MM.1S (cell line): ENCODE results near the gene HCRTR2.

Experiments used
- DNase-seq: peaks from one replicate; pipeline ENCODE4 v3.0.0-alpha.2; 2015
- H2AFZ ChIP-seq: fragments of 300-600 bp; sonication (generic); 2 replicates; pipeline ENCODE4 v1.6.0; 2016; ENCODE audit warnings: antibody characterized with exemption, low read length
- H3F3A ChIP-seq: fragments of 300-600 bp; sonication (generic); 2 replicates; pipeline ENCODE4 v1.6.1; 2016; ENCODE audit warnings: mild to moderate bottlenecking, antibody characterized with exemption, low read length, moderate library complexity, mixed read lengths; ENCODE audit not compliant: insufficient read depth
- H3K27ac ChIP-seq: fragments of 300-600 bp; sonication (generic); 2 replicates; pipeline ENCODE4 v1.5.1; 2016; ENCODE audit warnings: mild to moderate bottlenecking, low read length
- H3K27me3 ChIP-seq: fragments of 300-600 bp; sonication (generic); replicated peaks from 2 replicates; pipeline ENCODE4 v1.6.0; 2016; ENCODE audit warnings: low read length; ENCODE audit not compliant: insufficient read depth
- H3K36me3 ChIP-seq: fragments of 300-600 bp; sonication (generic); replicated peaks from 2 replicates; pipeline ENCODE4 v1.6.1; 2016; ENCODE audit warnings: mild to moderate bottlenecking, low read length, mixed read lengths; ENCODE audit not compliant: insufficient read depth
- H3K4me1 ChIP-seq: fragments of 300-600 bp; sonication (generic); 2 replicates; pipeline ENCODE4 v1.6.1; 2016; ENCODE audit warnings: low read length, mixed read lengths
- H3K4me2 ChIP-seq: fragments of 300-600 bp; sonication (generic); 2 replicates; pipeline ENCODE4 v1.6.0; 2016; ENCODE audit warnings: low read depth, low read length
- H3K4me3 ChIP-seq: fragments of 300-600 bp; sonication (generic); 2 replicates; pipeline ENCODE4 v1.5.1; 2016; ENCODE audit warnings: low read length, mixed read lengths
- H3K79me2 ChIP-seq: fragments of 300-600 bp; sonication (generic); 2 replicates; pipeline ENCODE4 v1.6.1; 2016; ENCODE audit warnings: mixed run types, low read length, mixed read lengths
- H3K9ac ChIP-seq: fragments of 300-600 bp; sonication (generic); 2 replicates; pipeline ENCODE4 v1.6.1; 2016; ENCODE audit warnings: low read length, mixed read lengths
- H3K9me2 ChIP-seq: fragments of 300-600 bp; sonication (generic); replicated peaks from 2 replicates; pipeline ENCODE4 v1.6.1; 2016; ENCODE audit warnings: mild to moderate bottlenecking, low read length, mixed read lengths; ENCODE audit not compliant: insufficient read depth
- H3K9me3 ChIP-seq: fragments of 300-600 bp; sonication (generic); replicated peaks from 2 replicates; pipeline ENCODE4 v1.6.1; 2016; ENCODE audit warnings: mild to moderate bottlenecking, low read length, mixed read lengths; ENCODE audit not compliant: insufficient read depth
- H4K20me1 ChIP-seq: fragments of 300-600 bp; sonication (generic); 2 replicates; pipeline ENCODE4 v1.6.1; 2016; ENCODE audit warnings: mild to moderate bottlenecking, low read length, moderate library complexity, mixed read lengths; ENCODE audit not compliant: insufficient read depth
- CTCF ChIP-seq: fragments of 300-600 bp; sonication (generic); IDR thresholded peaks from 2 replicates; pipeline ENCODE4 v1.5.1; 2016; ENCODE audit warnings: antibody characterized with exemption, low read length, mixed read lengths
- EZH2 ChIP-seq: fragments of 300-600 bp; sonication (generic); optimal IDR thresholded peaks from 2 replicates; pipeline ENCODE3; 2017; ENCODE audit warnings: low read depth, mild to moderate bottlenecking, antibody characterized with exemption, low read length, mixed read lengths
- EZH2phosphoT487 ChIP-seq: fragments of 300-600 bp; sonication (generic); IDR thresholded peaks from 2 replicates; pipeline ENCODE4 v1.6.1; 2018; ENCODE audit warnings: antibody characterized with exemption, low read length

The HCRTR2 gene

DNA sequence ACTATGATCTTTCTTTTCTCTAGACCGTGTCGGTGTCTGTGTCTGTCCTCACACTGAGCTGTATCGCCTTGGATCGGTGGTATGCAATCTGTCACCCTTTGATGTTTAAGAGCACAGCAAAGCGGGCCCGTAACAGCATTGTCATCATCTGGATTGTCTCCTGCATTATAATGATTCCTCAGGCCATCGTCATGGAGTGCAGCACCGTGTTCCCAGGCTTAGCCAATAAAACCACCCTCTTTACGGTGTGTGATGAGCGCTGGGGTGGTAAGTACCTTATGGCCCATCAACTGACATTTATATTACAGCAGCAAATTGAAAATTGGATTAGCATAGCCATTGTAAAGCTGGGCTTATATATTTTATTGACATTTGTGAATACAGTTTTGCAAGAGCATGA lies 80.8 kb downstream of the HCRTR2 start:
- TF ChIP-seq EZH2phosphoT487 (no peak), EZH2 (no peak), CTCF (no peak)
- no peak overlapping the region for H2AFZ ChIP-seq
- H3F3A ChIP-seq, result no peaks in the 10 kb centered on the region

GRCh38 chr6:55260181-55260580 lies 85.9 kb downstream of the HCRTR2 start:
- TF ChIP-seq EZH2phosphoT487 (no peak), CTCF (no peak), EZH2 (no peak)
- H3K27me3 ChIP-seq, result no peaks in the 10 kb centered on the region
- H4K20me1 ChIP-seq, result no peaks in the 10 kb centered on the region
- H3K9me3 ChIP-seq, result no peaks in the 10 kb centered on the region
- no peak overlapping the region for H3K4me3 ChIP-seq
- no peak overlapping the region for H2AFZ ChIP-seq
- no peak overlapping the region for H3K4me2 ChIP-seq
- peaks cover 2% of the 10 kb centered on the region for H3K4me1 ChIP-seq
- no peaks in the 10 kb centered on the region for H3K9me2 ChIP-seq
- no peak for DNase-seq
- 0 out of 2 replicates have a peak, but pooled peaks cover 2% of the 10 kb centered on the region for H3F3A ChIP-seq
- H3K79me2 ChIP-seq, result no peaks in the 10 kb centered on the region
- H3K27ac ChIP-seq, result no peak overlapping the region
- H3K9ac ChIP-seq, result no peak overlapping the region
- no peaks in the 10 kb centered on the region for H3K36me3 ChIP-seq

More for the DNA sequence above, 80.8 kb downstream of the HCRTR2 start:
- no peak overlapping the region for H3K4me3 ChIP-seq
- H3K9me2 ChIP-seq, result no peaks in the 10 kb centered on the region
- no peaks in the 10 kb centered on the region for H3K9me3 ChIP-seq
- no peaks in the 10 kb centered on the region for H3K36me3 ChIP-seq
- H3K79me2 ChIP-seq, result no peaks in the 10 kb centered on the region
- DNase-seq, result no peak
- H3K4me1 ChIP-seq, result no peaks in the 10 kb centered on the region
- H3K27me3 ChIP-seq, result no peaks in the 10 kb centered on the region
- no peak overlapping the region for H3K27ac ChIP-seq
- no peaks in the 10 kb centered on the region for H4K20me1 ChIP-seq
- H3K4me2 ChIP-seq, result no peak overlapping the region
- H3K9ac ChIP-seq, result no peak overlapping the region

- Histone ChIP-seq H3K9ac (no peak overlapping the region), H3K36me3 (no peaks in the 10 kb centered on the region), H3K27ac (peak overlapping the region; percentile 28; the same call in 1 of the 2 replicates), H4K20me1 (no peaks in the 10 kb centered on the region), H3K79me2 (no peaks in the 10 kb centered on the region), H2AFZ (peak overlapping the region; percentile 48; the same call in 1 of the 2 replicates), H3K9me3 (no peaks in the 10 kb centered on the region), H3F3A (peaks cover 11% of the 10 kb centered on the region; the same call in 1 of the 2 replicates), H3K4me2 (peak overlapping the region; percentile 42; the same call in 1 of the 2 replicates), H3K27me3 (no peaks in the 10 kb centered on the region), H3K4me1 (peaks cover 13% of the 10 kb centered on the region), H3K9me2 (no peaks in the 10 kb centered on the region), H3K4me3 (peak overlapping the region; percentile 9; the same call in 1 of the 2 replicates)
- no peak for TF ChIP-seq EZH2
- no peak for TF ChIP-seq EZH2phosphoT487
- TF ChIP-seq CTCF, result no peak
- DNase-seq, result peak; percentile 52
Measured at GRCh38 chr6:55265409-55266114, 91.2 kb downstream of the HCRTR2 start.
